Colon (tissue), 2 donors: ENCODE results near the gene GLYATL1.
"Not testable (repeated sequence)": the region's sequence is repeated elsewhere in the genome, so short reads cannot be mapped to it uniquely, and the experiment has no call there.

Experiments used
- FAIRE-seq: peaks from 2 replicates; lab custom pipeline; 2012; peaks lifted over from hg19 to GRCh38; lab: Jason Lieb, UNC
- donor health status: control.
- donor health status: control.

Gene GLYATL1

GRCh38 chr11:58999291-58999680 lies 60.0 kb downstream of the GLYATL1 start:
- FAIRE-seq = no peak

GRCh38 chr11:59000003-59000402 lies 60.7 kb downstream of the GLYATL1 start:
- no peak for FAIRE-seq

DNA sequence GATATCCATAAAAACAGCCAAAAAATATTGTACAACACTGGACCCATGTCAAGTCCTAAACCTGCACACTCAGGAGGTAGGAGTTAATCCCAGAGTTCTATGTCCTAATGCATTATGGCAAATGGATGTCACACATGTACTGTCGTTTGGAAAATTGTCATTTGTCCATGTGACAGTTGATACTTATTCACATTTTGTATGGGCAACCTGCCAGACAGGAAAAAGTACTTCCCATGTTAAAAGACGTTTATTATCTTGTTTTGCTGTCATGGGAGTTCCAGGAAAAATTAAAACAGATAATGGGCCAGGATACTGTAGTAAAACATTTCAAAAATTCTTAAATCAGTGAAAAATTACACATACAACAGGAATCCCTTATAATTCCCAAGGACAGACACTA lies 62.7 kb downstream of the GLYATL1 start:
- FAIRE-seq = not testable (repeated sequence)
